ENCODE data around the gene IL16.

Gene IL16

DNA sequence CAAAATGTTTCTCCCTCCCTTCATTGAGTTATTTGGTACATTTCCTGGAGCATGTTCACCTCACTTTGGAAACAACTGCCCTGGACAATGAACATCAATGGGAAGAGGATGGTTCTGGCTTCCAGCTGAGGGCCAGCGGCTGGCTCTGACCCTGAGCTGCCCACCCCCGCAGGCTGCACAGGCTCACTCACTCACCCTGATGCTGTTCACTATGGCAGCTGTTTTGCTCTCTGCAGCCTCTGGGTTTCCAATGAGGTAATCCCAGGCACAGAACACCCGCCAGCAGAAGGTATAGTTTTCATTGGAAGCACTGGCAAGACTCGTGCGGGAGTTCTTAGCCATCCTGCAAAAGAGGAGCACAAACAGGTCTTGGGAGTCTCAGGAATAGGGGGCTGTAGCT lies 159.6 kb downstream of the IL16 start:
- TF ChIP-seq TEAD4 (IDR thresholded peaks at IDR 0.05) (no peak), FOXM1 (IDR thresholded peaks at IDR 0.05; ENCODE audit: borderline replicate concordance, low read depth) (no peak), RAD21 (IDR thresholded peaks at IDR 0.05; ENCODE audit: low read depth) (no peak), TCF12 (IDR thresholded peaks at IDR 0.05; ENCODE audit: low read depth) (no peak), CEBPB (IDR thresholded peaks at IDR 0.05) (no peak), CREB1 (IDR thresholded peaks at IDR 0.05; ENCODE audit: low read depth) (no peak)
- TF ChIP-seq, protein P1, sequence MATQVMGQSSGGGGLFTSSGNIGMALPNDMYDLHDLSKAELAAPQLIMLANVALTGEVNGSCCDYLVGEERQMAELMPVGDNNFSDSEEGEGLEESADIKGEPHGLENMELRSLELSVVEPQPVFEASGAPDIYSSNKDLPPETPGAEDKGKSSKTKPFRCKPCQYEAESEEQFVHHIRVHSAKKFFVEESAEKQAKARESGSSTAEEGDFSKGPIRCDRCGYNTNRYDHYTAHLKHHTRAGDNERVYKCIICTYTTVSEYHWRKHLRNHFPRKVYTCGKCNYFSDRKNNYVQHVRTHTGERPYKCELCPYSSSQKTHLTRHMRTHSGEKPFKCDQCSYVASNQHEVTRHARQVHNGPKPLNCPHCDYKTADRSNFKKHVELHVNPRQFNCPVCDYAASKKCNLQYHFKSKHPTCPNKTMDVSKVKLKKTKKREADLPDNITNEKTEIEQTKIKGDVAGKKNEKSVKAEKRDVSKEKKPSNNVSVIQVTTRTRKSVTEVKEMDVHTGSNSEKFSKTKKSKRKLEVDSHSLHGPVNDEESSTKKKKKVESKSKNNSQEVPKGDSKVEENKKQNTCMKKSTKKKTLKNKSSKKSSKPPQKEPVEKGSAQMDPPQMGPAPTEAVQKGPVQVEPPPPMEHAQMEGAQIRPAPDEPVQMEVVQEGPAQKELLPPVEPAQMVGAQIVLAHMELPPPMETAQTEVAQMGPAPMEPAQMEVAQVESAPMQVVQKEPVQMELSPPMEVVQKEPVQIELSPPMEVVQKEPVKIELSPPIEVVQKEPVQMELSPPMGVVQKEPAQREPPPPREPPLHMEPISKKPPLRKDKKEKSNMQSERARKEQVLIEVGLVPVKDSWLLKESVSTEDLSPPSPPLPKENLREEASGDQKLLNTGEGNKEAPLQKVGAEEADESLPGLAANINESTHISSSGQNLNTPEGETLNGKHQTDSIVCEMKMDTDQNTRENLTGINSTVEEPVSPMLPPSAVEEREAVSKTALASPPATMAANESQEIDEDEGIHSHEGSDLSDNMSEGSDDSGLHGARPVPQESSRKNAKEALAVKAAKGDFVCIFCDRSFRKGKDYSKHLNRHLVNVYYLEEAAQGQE (IDR thresholded peaks at IDR 0.05; ENCODE audit: low read depth) = no peak
- TF ChIP-seq, protein P2, sequence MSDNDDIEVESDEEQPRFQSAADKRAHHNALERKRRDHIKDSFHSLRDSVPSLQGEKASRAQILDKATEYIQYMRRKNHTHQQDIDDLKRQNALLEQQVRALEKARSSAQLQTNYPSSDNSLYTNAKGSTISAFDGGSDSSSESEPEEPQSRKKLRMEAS (IDR thresholded peaks at IDR 0.05) = no peak

DNA sequence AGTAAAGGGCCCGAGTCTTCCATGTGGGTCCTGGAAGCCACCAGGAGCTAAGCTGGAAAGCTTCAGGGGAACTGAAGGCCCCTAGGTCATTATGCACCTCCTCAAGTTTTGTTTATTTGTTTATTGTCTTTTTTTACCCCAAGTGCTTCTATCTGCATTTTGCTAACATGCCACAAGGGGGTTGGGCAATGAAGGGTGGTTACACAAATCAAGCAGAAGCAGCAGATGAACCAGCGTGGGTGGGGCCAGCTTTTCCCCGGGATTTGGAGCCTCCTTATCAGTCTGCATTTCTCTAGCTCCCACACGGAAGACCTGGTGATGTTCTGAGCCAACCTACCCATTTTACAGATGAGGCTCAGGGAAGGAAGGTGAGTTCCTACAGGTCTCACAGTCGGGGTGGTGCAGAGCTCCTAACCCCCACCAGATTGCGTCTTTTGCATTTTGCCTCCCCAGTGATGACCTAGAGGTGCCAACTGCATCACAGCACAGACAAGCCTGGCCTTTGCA lies 160.6 kb downstream of the IL16 start:
- TF ChIP-seq TAF1 (IDR thresholded peaks at IDR 0.05; ENCODE audit: low read depth) = no peak
- TF ChIP-seq YY1 (IDR thresholded peaks at IDR 0.05; ENCODE audit: low read depth) = no peak
- TF ChIP-seq, protein P3, sequence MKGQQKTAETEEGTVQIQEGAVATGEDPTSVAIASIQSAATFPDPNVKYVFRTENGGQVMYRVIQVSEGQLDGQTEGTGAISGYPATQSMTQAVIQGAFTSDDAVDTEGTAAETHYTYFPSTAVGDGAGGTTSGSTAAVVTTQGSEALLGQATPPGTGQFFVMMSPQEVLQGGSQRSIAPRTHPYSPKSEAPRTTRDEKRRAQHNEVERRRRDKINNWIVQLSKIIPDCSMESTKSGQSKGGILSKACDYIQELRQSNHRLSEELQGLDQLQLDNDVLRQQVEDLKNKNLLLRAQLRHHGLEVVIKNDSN (IDR thresholded peaks at IDR 0.05) = no peak
- TF ChIP-seq TEAD4 (IDR thresholded peaks at IDR 0.05) = no peak
- TF ChIP-seq, protein P2 (IDR thresholded peaks at IDR 0.05) = no peak
- no peak for TF ChIP-seq CEBPB (IDR thresholded peaks at IDR 0.05)
- TF ChIP-seq TCF12 (IDR thresholded peaks at IDR 0.05; ENCODE audit: low read depth) = no peak

DNA sequence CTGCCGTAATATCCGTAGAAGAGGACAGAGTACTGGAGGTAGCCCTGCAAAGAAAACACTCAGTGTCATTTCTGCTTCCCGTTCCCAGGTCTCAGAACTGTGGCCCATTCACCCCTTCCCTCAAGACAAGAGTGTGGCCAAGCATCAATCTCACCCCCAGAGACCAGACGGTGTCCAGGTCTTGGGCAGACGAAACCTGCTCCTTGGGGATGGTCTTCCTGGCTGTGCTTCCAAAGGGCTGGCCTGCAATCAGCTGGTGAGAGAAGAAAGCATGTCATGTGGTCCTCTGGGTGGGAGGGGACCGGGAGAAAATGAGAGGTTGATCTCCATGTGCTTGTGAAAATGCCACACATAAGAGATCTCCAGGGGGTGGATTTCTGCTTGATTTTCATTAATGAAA lies 161.6 kb downstream of the IL16 start:
- TF ChIP-seq EGR1 (IDR thresholded peaks at IDR 0.05) = no peak
- no peak for TF ChIP-seq FOXM1 (IDR thresholded peaks at IDR 0.05; ENCODE audit: borderline replicate concordance, low read depth)
- no peak for TF ChIP-seq CREB1 (IDR thresholded peaks at IDR 0.05; ENCODE audit: low read depth)
- TF ChIP-seq CEBPB (IDR thresholded peaks at IDR 0.05) = no peak
- no peak for TF ChIP-seq YY1 (IDR thresholded peaks at IDR 0.05; ENCODE audit: low read depth)
- TF ChIP-seq TEAD4 (IDR thresholded peaks at IDR 0.05) = no peak
- TF ChIP-seq RAD21 (IDR thresholded peaks at IDR 0.05; ENCODE audit: low read depth) = no peak

DNA sequence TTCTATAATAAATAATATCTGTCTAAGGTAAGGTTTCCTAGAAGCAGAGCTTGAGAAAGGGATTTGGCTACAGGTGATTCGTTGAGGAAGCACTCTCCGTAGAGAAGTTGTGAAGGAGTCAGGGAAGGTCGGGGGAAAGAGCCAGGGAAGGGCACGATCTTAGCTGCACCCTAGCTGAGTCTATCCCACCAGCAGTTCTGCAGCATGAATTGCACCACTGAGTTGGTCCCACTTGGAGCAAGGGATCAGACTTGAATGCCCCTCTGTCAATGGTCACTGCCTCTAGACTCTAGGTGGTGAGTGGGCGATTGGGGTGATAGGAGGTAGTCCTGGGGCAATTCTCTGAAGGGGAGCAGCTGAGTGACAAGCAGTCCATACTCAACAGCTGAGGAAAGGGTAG lies 163.8 kb downstream of the IL16 start:
- no peak for TF ChIP-seq FOXM1 (IDR thresholded peaks at IDR 0.05; ENCODE audit: borderline replicate concordance, low read depth)
- TF ChIP-seq TEAD4 (IDR thresholded peaks at IDR 0.05) = no peak
- TF ChIP-seq, protein P3 (IDR thresholded peaks at IDR 0.05) = no peak
- TF ChIP-seq EGR1 (IDR thresholded peaks at IDR 0.05) = no peak
- no peak for TF ChIP-seq ZBTB7A (IDR thresholded peaks at IDR 0.05; ENCODE audit: low read depth)
- TF ChIP-seq RAD21 (IDR thresholded peaks at IDR 0.05; ENCODE audit: low read depth) = no peak
- TF ChIP-seq, protein P1 (IDR thresholded peaks at IDR 0.05; ENCODE audit: low read depth) = no peak
- TF ChIP-seq EP300 (IDR thresholded peaks at IDR 0.05; ENCODE audit: borderline replicate concordance) = no peak
- TF ChIP-seq CEBPB (IDR thresholded peaks at IDR 0.05) = no peak
- no peak for TF ChIP-seq TCF12 (IDR thresholded peaks at IDR 0.05; ENCODE audit: low read depth)
- no peak for TF ChIP-seq YY1 (IDR thresholded peaks at IDR 0.05; ENCODE audit: low read depth)
- no peak for TF ChIP-seq TAF1 (IDR thresholded peaks at IDR 0.05; ENCODE audit: low read depth)
- TF ChIP-seq, protein P2 (IDR thresholded peaks at IDR 0.05) = no peak

DNA sequence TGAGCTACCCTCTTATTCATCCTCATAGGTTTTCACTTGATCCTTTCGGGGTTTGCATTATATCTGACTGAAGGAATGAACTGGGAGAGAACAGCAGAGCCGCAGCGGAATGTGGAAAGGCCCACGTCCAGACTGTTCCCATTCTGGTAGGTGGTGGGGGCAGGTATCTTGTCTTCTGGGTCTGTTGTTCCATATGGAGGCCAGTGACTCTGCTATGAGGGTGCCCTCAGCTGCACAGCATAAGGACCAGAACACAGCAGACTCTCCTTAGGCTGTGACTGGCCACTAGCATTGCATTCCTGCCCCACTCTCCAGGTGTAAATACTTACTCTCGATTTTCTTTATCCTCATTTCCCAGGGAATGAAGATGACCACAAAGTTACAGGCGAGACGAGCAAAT lies 165.2 kb downstream of the IL16 start:
- TF ChIP-seq CEBPB (IDR thresholded peaks at IDR 0.05) = no peak
- no peak for TF ChIP-seq ZBTB7A (IDR thresholded peaks at IDR 0.05; ENCODE audit: low read depth)
- TF ChIP-seq EP300 (IDR thresholded peaks at IDR 0.05; ENCODE audit: borderline replicate concordance) = no peak
- no peak for TF ChIP-seq NFIC (IDR thresholded peaks at IDR 0.05)
- no peak for TF ChIP-seq TAF1 (IDR thresholded peaks at IDR 0.05; ENCODE audit: low read depth)
- no peak for TF ChIP-seq RAD21 (IDR thresholded peaks at IDR 0.05; ENCODE audit: low read depth)
- TF ChIP-seq, protein P1 (IDR thresholded peaks at IDR 0.05; ENCODE audit: low read depth) = no peak
- TF ChIP-seq TEAD4 (IDR thresholded peaks at IDR 0.05) = no peak
- no peak for TF ChIP-seq FOXM1 (IDR thresholded peaks at IDR 0.05; ENCODE audit: borderline replicate concordance, low read depth)
- TF ChIP-seq, protein P3 (IDR thresholded peaks at IDR 0.05) = no peak
- TF ChIP-seq, protein P2 (IDR thresholded peaks at IDR 0.05) = no peak
- TF ChIP-seq CREB1 (IDR thresholded peaks at IDR 0.05; ENCODE audit: low read depth) = no peak
- no peak for TF ChIP-seq YY1 (IDR thresholded peaks at IDR 0.05; ENCODE audit: low read depth)
